Measurements from ENCODE around the gene AMER1.

Gene AMER1

DNA sequence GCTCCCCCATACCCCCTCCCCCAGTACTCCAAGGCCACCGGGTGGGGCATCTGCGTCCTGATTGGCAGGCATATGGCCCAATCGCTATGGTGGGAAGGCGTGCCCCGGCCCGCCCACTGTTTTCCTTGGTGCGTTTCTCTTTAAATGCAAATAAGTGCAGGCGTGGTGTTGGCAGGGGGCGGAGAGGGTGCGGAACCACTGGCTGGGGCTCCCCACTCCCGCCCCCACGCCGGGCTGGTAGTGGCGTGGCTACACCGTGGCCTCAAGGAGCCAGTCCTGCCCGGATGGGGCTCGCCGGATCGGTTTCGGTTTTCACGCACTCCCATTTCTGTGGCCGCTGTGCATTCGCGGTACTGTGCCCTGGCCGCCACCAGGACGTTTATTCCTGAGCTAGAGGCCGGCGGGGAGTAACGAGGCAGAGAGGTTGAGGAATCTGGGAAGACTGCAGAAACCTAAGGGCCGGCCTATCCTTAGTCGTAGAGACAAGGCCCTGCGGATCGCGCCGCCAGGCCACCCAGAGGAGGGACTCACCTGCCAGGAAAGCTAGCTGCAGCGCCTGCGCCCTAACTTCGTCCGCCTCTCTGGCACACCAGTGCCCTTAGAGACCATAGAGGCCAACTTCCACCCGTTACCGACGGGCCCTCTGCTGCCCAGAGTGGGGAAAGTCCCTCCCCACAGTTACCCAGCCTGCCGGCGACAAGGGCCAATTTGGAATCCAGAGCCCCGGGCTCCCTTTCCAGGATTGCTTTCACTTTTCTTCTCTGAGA, 410 bp upstream of the AMER1 start:
- TF ChIP-seq, protein P1, sequence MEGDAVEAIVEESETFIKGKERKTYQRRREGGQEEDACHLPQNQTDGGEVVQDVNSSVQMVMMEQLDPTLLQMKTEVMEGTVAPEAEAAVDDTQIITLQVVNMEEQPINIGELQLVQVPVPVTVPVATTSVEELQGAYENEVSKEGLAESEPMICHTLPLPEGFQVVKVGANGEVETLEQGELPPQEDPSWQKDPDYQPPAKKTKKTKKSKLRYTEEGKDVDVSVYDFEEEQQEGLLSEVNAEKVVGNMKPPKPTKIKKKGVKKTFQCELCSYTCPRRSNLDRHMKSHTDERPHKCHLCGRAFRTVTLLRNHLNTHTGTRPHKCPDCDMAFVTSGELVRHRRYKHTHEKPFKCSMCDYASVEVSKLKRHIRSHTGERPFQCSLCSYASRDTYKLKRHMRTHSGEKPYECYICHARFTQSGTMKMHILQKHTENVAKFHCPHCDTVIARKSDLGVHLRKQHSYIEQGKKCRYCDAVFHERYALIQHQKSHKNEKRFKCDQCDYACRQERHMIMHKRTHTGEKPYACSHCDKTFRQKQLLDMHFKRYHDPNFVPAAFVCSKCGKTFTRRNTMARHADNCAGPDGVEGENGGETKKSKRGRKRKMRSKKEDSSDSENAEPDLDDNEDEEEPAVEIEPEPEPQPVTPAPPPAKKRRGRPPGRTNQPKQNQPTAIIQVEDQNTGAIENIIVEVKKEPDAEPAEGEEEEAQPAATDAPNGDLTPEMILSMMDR (IDR thresholded peaks at IDR 0.05) = no peak
- H3K27me3 ChIP-seq = peaks cover 12% of the 10 kb centered on the region
- H3K4me3 ChIP-seq (ENCODE audit: low read depth in 1 of 2, low read length in 1 of 2) = peak overlapping the region; percentile 59 to 60
- H3K27ac ChIP-seq = peak overlapping the region; percentile 31
- peaks cover 2 to 9% of the 10 kb centered on the region in 2 experiments for H3K4me1 ChIP-seq (ENCODE audit: control insufficient read depth in 1 of 2, insufficient read depth in 1 of 2, low read depth in 1 of 2, low read length in 1 of 2)
- no peaks in the 10 kb centered on the region for H3K9me3 ChIP-seq
- no peaks in the 10 kb centered on the region for H3K36me3 ChIP-seq

DNA sequence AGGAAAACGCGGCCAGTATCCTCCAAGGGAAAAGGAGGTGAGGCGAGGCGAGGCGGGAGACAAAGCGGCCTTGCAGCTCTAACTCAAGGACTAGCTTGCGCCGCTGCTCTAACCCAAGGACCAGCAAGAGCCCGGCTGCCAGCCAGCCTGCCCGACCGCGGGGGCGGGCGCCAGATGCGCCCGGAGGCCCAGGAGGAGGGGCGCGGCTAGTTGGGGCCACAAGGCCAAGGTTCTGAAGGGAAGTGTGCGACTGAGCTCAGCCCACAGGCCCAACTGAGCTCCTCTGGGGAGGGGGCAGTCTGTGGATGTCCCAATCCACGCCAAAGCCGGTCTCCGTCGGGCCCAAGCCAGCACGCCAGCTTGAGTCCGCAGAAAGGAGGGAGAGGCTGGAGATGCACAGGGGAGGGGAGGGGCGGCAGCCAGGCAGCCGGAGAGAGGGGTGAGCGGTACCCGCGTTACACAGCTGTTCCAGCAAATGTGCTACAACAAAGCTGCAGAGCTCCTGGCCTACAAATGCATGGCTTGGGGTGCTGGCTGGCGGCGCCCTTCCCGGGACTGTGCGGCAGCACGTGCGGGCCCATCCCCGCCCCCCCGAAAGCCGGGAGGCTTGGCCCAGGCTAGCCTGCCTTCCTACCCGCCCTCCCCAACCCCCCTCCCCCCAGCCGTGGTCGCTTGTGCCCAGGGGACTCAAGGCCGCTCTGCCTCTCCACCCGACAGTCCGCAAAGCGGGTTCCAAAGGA, 637 bp downstream of the AMER1 start:
- Histone ChIP-seq H3K4me3 (ENCODE audit: low read depth in 1 of 2, low read length in 1 of 2) (peak overlapping the region; percentile 59 to 60), H3K27me3 (peaks cover 12% of the 10 kb centered on the region), H3K9me3 (no peaks in the 10 kb centered on the region), H3K36me3 (no peaks in the 10 kb centered on the region), H3K4me1 (ENCODE audit: control insufficient read depth in 1 of 2, insufficient read depth in 1 of 2, low read depth in 1 of 2, low read length in 1 of 2) (peaks cover 2 to 9% of the 10 kb centered on the region in 2 experiments), H3K27ac (no peak overlapping the region)
- TF ChIP-seq, protein P1 (IDR thresholded peaks at IDR 0.05) = no peak

DNA sequence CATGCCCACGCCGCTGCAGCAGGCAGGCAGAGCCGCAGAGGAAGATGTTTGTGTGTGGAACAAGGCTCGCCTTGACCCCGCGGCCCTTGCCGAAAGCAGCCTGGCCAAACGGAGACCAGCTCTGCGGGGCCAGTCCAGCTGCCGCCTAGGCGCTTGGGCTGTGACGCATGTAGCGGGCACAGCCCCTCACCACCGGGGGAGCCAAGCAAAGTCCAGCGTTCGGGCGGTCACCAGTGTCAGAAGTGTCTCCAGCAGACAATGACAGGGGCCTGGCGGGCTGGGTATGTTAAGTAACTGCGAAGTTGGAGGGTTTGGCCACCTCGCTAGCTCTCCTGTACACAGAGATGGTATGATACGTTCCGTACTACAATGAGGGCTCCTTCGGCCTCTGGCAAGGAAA, 1.3 kb downstream of the AMER1 start:
- Histone ChIP-seq H3K36me3 (no peaks in the 10 kb centered on the region), H3K4me3 (ENCODE audit: low read depth in 1 of 2, low read length in 1 of 2) (no peak overlapping the region), H3K27ac (no peak overlapping the region), H3K27me3 (peaks cover 12% of the 10 kb centered on the region), H3K9me3 (no peaks in the 10 kb centered on the region), H3K4me1 (ENCODE audit: control insufficient read depth in 1 of 2, insufficient read depth in 1 of 2, low read depth in 1 of 2, low read length in 1 of 2) (peaks cover 2 to 9% of the 10 kb centered on the region in 2 experiments)
- TF ChIP-seq, protein P1 (IDR thresholded peaks at IDR 0.05) = no peak

DNA sequence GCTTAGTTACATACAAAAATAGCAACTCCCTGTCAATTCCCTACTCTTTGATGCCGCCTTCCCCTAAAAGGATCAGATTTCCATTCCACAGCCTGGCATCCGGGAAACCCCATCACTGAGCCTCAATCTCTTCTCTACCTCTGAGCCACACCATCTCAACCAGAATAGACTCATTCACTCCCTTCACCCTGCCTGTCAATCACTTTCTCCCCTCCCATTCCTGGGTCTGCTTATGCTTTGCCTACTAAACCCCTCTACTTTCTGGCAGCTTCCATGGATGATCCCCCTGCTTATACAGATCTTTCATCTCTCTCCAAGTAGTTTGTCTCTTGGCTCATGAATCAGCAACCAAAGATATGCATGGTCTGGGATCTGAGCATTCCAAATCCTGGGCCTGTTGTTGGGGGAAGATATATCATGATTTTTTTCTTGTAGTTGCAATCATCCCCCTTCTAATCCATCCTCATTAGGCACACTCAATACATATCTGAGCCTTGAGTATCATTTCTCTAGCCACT, 2.6 kb downstream of the AMER1 start:
- H3K4me3 ChIP-seq (ENCODE audit: low read depth in 1 of 2, low read length in 1 of 2) = no peak overlapping the region
- H3K27ac ChIP-seq = no peak overlapping the region
- peaks cover 2 to 9% of the 10 kb centered on the region in 2 experiments for H3K4me1 ChIP-seq (ENCODE audit: control insufficient read depth in 1 of 2, insufficient read depth in 1 of 2, low read depth in 1 of 2, low read length in 1 of 2)
- H3K36me3 ChIP-seq = no peaks in the 10 kb centered on the region
- peaks cover 12% of the 10 kb centered on the region for H3K27me3 ChIP-seq
- no peaks in the 10 kb centered on the region for H3K9me3 ChIP-seq
- TF ChIP-seq, protein P1 (IDR thresholded peaks at IDR 0.05) = no peak

DNA sequence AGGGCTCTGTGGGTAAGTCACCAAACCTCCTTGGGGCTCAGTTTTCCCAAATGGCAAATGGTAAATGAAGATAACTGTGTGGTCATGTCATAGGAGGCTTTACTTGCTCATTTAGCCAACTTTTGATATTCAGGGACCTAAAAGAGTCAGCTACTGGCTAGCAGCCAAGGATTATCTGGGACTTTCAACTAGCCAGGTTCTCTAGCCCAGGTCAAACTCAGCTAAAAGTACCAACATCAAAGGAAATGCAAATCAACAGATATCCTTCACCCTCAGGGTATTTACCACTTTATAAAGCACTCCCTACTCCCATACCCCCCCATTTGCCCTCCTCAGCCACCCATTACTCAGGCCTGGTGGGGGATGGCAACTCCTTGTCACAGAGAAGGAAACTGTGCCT, 7.5 kb downstream of the AMER1 start:
- Histone ChIP-seq H3K27me3 (no peaks in the 10 kb centered on the region), H3K36me3 (no peaks in the 10 kb centered on the region), H3K4me1 (ENCODE audit: control insufficient read depth in 1 of 2, insufficient read depth in 1 of 2, low read depth in 1 of 2, low read length in 1 of 2) (no peaks in the 10 kb centered on the region), H3K9me3 (no peaks in the 10 kb centered on the region), H3K4me3 (ENCODE audit: low read depth in 1 of 2, low read length in 1 of 2) (no peak overlapping the region), H3K27ac (no peak overlapping the region)
- TF ChIP-seq, protein P1 (IDR thresholded peaks at IDR 0.05) = no peak
